ENCODE data around the gene SPATA9. TPM values are rescaled to one million over a fixed set of nuclear protein-coding genes. Genes with fewer than 3 reads are reported as not detected.

Gene SPATA9
- total RNA-seq, 1 experiment from 2014 or later: not detected

- no peaks in the 10 kb centered on the region for H3K9me3 ChIP-seq (ENCODE audit: control insufficient read depth, low read depth, low read length)
- no peak overlapping the region for H3K4me2 ChIP-seq (ENCODE audit: insufficient read depth, insufficient read length, low read length)
- H4K20me1 ChIP-seq (ENCODE audit: control insufficient read depth, insufficient read depth, insufficient read length): no peaks in the 10 kb centered on the region
- no peak overlapping the region for H2BK120ac ChIP-seq (ENCODE audit: low read depth, low read length, poor library complexity, severe bottlenecking)
- H2AFZ ChIP-seq (ENCODE audit: low read length): no peak overlapping the region
- DNase-seq: no peak
- H2BK20ac ChIP-seq (ENCODE audit: low read depth, low read length, poor library complexity, severe bottlenecking): no peak overlapping the region
- WGBS (ENCODE audit: extremely low coverage, insufficient read length, low lambda C conversion rate): no CpG with 5 or more reads among the region's 12 CpGs
- no peak overlapping the region for H4K5ac ChIP-seq (ENCODE audit: insufficient read length, low read depth, low read length)
- no peak overlapping the region for H4K8ac ChIP-seq (replicated peaks; ENCODE audit: insufficient read length, low read depth, low read length)
- H3K18ac ChIP-seq (ENCODE audit: insufficient read length, low read depth, low read length): no peak overlapping the region
- no peaks in the 10 kb centered on the region; the same call in 1 of the 2 replicates for H3K4me1 ChIP-seq (ENCODE audit: insufficient read depth, low read length)
- H2BK12ac ChIP-seq (ENCODE audit: insufficient read length, low read depth, low read length): no peak overlapping the region
- H3K9ac ChIP-seq (ENCODE audit: extremely low read depth, insufficient read length, low read length): no peak overlapping the region
- H3T11ph ChIP-seq (ENCODE audit: low read length): no peak overlapping the region
- no peak overlapping the region for H3K4ac ChIP-seq (ENCODE audit: low read depth, low read length)
- H3K36me3 Mint-ChIP-seq (ENCODE audit: insufficient read depth in 1 of 3, low read depth in 3 of 3): no peaks in the 10 kb centered on the region
- peaks cover 0 to 4% of the 10 kb centered on the region in 2 experiments; a peak in 1 of 4 replicates for H3K4me1 Mint-ChIP-seq
- H2BK15ac ChIP-seq (ENCODE audit: low read depth, low read length): no peak overlapping the region
- no peak overlapping the region for H2BK5ac ChIP-seq (ENCODE audit: insufficient read length, low read length)
- no peaks in the 10 kb centered on the region for H3K79me2 ChIP-seq (ENCODE audit: insufficient read depth, low read length)
- H2AK5ac ChIP-seq (ENCODE audit: insufficient read length, low read length): no peak overlapping the region
- no peaks in the 10 kb centered on the region for H3K9me3 Mint-ChIP-seq
- no peak overlapping the region for H3K4me3 Mint-ChIP-seq
- no peak overlapping the region for H3K23ac ChIP-seq (ENCODE audit: insufficient read length, low read depth, low read length)
- no peak for TF ChIP-seq CTCF (conservative IDR thresholded peaks at IDR 0.05)
- no peak overlapping the region for H4K91ac ChIP-seq (ENCODE audit: insufficient read length, low read depth, low read length)
- no peak overlapping the region for H3K27ac ChIP-seq (ENCODE audit: insufficient read length, low read depth, low read length)
- H3K27me3 ChIP-seq (ENCODE audit: insufficient read depth, low read length): no peaks in the 10 kb centered on the region
- H3K23me2 ChIP-seq (ENCODE audit: insufficient read length, low read depth, low read length, poor library complexity, severe bottlenecking): peaks cover 4% of the 10 kb centered on the region
- no peak overlapping the region for H3K14ac ChIP-seq (ENCODE audit: insufficient read depth, low read length)
- no peaks in the 10 kb centered on the region; the same call in 1 of the 2 replicates for H3K27me3 Mint-ChIP-seq (ENCODE audit: low read depth)
- no peaks in the 10 kb centered on the region for H3K79me1 ChIP-seq (ENCODE audit: insufficient read depth, low read depth, low read length, poor library complexity, severe bottlenecking)
- H3K27ac Mint-ChIP-seq: no peak overlapping the region
- no peak overlapping the region for H3K56ac ChIP-seq (ENCODE audit: insufficient read length, low read depth, low read length)
Measured at GRCh38 chr5:95647886-95648860, 34.6 kb downstream of the SPATA9 start.

All from H9 (cell line).